GM18517 (cell line): Measurements from ENCODE around the gene PGA5.
"Not testable (repeated sequence)": the region's sequence is repeated elsewhere in the genome, so short reads cannot be mapped to it uniquely, and the experiment has no call there.

Experiments
- ATAC-seq: cut with Tn5 transposase; IDR thresholded peaks from one replicate; pipeline ENCODE4 v1.9.1; 2021; ENCODE audit warnings: mild to moderate bottlenecking, moderate library complexity; ENCODE audit not compliant: unreplicated experiment

PGA5 gene

DNA sequence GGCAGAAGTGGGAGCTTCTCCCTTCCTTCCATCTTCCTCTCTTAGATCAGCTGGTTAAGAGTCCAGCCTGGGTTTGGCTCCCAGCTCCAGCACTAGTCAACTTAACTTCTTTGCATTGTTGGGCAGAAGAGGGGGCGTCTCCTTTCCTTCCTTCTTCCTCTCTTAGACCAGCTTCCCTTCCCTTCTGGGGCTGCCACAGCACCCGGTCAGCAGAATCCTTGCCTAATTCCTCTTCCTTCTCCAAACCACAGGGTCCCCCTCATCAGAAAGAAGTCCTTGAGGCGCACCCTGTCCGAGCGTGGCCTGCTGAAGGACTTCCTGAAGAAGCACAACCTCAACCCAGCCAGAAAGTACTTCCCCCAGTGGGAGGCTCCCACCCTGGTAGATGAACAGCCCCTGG lies 18.3 kb upstream of the PGA5 start:
- not testable (repeated sequence) for ATAC-seq

DNA sequence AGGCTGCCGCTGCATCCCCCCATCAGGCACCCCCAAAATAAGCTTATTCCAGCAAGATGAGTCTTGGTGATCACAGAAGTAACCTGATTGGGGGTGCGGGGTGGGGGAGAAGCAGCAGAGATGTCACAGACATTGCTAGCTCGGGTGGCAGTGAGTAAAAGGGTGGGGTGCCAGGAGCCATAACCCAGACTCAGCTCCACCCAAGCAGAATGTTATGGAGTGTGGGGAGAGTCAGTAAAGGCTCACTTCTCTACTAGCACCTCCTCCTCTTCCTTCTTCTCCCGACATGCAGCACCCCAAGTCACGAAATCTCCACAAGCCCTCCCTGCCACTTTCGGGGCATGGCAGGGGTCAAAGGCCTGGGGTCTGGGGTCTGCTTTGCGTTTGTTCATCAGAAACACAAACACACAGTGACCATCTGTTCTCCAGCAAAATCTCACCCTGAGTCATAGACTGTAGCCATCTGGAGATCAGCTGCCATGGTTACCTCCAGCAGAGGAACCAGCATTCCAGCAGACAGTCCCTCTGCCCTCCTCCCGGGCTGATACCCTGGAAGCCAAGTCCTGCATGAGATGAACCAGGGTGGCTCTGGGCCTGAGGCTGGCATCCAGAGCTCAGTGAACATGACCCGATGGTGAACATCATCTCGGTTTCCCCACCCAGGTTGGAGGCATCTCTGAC lies 14.4 kb upstream of the PGA5 start:
- not testable (repeated sequence) for ATAC-seq

DNA sequence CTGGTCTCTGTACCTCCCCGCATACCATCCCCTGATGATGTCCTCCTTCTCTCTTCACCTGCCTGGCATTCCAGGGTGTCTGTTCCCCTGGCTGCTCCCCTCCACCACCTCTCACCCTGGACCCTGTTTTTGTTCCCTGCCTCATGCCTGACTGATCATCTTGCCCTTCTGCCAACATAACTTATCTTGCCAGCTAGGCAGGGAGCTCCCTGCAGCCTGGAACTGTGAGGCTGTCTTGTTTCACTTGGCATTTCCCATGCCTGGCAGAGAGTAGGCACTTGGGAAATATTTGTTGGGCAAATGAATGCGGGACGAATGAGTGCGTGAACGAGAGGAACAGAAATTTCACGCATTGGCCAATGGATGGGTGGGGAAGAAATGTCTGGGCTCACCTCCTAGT lies 11.5 kb upstream of the PGA5 start:
- ATAC-seq, result not testable (repeated sequence)

DNA sequence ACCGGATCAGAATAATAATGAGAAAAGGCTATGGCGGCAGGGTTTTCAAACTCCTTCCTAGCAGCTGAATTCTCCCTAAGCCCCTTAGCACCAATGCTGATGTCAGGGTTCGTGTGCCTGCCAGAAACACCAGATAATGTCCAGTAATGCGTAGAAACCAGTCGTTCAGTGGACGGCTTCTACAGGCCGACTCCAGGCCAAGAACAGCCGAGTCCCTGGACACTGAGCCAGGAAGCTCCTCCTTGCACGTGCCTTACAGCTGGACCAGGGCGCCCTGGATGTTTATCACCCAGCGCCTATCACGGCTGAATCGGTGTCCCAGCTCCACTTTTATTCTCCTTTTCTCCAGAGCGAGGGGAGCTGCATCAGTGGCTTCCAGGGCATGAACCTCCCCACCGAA lies 9.9 kb upstream of the PGA5 start:
- ATAC-seq, result not testable (repeated sequence)

DNA sequence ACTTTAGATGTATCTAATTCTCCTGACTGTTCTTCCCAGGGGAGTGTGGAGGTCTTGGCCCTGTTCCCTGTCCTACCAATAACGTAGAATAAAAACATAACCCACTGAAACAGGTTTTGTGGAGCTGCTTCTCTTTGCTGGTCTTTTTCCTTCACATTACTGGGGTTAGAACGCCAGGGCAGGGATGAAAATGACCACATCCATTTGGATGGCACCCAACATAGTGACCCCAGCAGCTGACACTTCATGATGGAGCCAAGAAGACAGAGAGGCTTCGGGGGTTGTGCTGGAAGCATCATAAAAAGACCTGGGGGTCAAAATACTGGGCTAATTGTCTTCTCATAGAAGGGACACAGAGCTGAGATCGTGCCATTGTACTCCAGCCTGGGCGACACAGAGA lies 9.4 kb upstream of the PGA5 start:
- not testable (repeated sequence) for ATAC-seq

DNA sequence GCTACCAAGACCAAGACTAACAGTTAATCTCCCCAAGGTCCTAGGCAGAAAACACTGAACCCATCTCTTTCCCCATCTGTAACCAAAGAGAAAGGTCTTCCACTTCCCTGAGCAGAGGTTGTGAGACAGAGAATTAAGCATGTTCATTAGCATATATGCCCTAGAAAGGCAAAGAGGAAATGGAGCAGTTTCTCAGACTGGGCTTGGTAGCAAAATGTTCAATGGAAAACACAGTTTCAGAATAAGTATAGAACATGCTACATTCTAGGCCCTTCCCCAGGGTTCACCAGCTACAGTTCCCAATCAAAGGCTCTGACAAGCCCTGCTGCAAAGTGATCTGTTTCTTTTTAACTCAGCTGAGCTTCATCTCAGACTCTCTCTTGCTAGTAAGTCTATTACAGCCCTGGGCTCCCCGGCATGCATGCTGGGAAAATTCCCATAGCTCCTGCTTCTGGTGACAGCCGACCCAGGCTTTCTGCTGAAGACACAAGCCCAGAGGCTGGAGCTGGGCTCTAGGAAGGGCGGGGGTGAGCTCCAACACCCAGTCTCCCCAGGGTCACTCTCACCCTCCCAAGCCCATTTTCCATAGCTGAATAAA lies 8.3 kb upstream of the PGA5 start:
- ATAC-seq, result not testable (repeated sequence)

DNA sequence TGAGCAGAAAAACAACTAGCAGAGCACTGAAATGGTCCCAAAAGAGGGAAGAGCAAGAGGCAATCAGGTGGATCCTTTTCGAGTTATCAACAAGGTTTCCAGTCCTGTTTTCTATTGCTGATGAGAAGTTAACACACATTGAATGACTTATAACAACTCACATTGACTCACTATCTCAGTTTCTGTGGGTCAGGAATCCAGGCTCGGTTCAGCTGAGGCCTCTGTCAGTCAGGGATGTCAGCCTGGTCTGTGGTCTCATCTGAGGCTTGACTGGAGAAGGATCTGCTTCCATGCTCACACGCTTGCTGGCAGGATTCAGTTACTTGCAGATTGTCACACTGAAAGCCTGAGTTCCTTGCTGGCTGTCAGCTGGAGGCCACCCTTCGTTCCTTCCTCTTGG lies 3.8 kb upstream of the PGA5 start:
- not testable (repeated sequence) for ATAC-seq

DNA sequence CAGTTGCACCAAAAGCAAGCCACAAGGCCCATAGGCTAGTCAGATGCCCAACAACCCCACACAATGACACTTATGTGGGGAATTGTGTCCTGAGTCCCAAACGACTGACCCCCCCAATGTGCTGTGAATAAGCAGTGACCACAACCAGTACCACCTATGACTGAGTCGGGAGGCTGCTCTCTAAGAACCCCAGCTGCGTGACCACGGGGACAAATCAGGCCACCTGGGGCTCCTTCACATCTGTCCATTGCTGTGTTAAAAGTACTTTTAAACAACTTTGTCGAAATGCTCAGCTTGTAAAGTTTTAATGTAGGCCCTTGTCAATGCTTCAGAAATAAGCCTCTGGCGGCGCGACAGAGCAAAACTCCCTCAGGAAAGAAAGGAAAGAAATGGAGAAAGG lies 687 bp upstream of the PGA5 start:
- not testable (repeated sequence) for ATAC-seq

DNA sequence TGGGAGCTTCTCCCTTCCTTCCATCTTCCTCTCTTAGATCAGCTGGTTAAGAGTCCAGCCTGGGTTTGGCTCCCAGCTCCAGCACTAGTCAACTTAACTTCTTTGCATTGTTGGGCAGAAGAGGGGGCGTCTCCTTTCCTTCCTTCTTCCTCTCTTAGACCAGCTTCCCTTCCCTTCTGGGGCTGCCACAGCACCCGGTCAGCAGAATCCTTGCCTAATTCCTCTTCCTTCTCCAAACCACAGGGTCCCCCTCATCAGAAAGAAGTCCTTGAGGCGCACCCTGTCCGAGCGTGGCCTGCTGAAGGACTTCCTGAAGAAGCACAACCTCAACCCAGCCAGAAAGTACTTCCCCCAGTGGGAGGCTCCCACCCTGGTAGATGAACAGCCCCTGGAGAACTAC lies 551 bp downstream of the PGA5 start:
- ATAC-seq, result not testable (repeated sequence)

DNA sequence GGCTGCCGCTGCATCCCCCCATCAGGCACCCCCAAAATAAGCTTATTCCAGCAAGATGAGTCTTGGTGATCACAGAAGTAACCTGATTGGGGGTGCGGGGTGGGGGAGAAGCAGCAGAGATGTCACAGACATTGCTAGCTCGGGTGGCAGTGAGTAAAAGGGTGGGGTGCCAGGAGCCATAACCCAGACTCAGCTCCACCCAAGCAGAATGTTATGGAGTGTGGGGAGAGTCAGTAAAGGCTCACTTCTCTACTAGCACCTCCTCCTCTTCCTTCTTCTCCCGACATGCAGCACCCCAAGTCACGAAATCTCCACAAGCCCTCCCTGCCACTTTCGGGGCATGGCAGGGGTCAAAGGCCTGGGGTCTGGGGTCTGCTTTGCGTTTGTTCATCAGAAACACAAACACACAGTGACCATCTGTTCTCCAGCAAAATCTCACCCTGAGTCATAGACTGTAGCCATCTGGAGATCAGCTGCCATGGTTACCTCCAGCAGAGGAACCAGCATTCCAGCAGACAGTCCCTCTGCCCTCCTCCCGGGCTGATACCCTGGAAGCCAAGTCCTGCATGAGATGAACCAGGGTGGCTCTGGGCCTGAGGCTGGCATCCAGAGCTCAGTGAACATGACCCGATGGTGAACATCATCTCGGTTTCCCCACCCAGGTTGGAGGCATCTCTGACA lies 4.4 kb downstream of the PGA5 start:
- not testable (repeated sequence) for ATAC-seq

DNA sequence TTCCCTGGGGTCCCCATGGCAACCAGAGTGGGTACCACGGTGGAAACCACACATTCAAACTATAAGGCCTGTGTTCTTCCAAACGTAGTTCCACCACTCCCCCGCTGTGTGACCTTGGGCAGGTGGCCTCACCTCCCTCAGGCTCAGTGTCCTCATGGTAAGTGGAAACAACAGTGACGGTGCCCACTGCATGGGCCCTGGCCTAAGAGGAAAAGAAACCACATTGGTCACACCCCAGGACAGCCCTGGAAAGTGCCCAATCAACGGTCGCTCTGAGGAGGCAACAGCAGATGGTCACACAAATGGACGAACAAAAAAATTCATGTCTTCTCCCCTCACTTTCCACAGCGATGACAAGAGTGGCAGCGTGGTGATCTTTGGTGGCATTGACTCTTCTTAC lies 7.1 kb downstream of the PGA5 start:
- not testable (repeated sequence) for ATAC-seq

DNA sequence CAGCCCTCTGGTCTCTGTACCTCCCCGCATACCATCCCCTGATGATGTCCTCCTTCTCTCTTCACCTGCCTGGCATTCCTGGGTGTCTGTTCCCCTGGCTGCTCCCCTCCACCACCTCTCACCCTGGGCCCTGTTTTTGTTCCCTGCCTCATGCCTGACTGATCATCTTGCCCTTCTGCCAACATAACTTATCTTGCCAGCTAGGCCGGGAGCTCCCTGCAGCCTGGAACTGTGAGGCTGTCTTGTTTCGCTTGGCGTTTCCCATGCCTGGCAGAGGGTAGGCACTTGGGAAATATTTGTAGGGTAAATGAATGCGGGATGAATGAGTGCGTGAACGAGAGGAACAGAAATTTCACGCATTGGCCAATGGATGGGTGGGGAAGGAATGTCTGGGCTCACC lies 8.2 kb downstream of the PGA5 start:
- ATAC-seq, result not testable (repeated sequence)

DNA sequence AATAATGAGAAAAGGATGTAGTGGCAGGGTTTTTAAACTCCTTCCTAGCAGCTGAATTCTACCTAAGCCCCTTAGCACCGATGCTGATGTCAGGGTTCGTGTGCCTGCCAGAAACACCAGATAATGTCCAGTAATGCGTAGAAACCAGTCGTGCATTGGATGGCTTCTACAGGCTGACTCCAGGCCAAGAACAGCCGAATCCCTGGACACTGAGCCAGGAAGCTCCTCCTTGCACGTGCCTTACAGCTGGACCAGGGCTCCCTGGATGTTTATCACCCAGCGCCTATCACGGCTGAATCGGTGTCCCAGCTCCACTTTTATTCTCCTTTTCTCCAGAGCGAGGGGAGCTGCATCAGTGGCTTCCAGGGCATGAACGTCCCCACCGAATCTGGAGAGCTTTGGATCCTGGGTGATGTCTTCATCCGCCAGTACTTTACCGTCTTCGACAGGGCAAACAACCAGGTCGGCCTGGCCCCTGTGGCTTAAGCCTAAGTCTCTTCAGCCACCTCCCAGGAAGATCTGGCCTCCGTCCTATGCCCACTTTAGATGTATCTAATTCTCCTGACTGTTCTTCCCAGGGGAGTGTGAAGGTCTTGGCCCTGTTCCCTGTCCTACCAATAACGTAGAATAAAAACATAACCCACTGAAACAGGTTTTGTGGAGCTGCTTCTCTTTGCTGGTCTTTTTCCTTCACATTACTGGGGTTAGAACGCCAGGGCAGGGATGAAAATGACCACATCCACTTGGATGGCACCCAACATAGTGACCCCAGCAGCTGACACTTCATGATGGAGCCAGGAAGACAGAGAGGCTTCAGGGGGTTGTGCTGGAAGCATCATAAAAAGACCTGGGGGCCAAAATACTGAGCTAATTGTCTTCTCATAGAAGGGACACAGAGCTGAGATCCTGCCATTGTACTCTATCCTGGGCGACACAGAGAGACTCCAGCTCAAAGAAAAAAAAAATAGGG lies 10.1 kb downstream of the PGA5 start:
- not testable (repeated sequence) for ATAC-seq

DNA sequence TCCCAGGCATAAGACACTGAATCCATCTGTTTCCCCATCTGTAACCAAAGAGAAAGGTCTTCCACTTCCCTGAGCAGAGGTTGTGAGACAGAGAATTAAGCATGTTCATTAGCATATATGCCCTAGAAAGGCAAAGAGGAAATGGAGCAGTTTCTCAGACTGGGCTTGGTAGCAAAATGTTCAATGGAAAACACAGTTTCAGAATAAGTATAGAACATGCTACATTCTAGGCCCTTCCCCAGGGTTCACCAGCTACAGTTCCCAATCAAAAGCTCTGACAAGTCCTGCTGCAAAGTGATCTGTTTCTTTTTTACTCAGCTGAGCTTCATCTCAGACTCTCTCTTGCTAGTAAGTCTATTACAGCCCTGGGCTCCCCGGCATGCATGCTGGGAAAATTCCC lies 11.4 kb downstream of the PGA5 start:
- ATAC-seq, result not testable (repeated sequence)

DNA sequence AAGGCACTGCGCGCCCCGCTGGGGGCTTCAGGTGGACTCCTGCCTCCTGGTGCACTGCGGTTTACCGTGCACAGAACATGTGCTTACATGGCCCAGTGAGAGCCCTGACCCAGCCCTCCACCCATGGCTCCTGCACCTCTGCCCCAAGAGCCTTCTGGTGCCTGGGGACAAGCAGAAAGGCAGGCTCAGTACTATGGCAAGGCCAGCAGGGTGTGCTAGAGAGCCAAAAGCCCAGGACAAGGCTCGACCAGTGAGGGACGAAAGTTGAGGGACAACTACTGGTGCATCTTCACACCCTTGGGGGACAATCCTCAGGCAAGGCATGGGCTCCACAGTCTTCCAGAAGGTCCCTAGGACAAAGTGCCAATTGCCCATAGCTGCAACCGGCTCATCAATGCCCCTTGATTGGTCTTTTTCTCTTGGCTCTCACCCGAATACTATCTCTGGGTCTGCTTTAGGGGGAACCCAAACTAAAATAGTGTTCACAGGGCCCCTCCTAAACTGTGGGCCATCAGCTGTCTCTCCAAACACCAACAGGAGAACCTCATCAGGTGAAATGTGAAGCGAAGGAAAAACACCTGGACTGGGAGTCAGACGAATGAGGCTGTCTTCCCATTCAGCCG lies 13.5 kb downstream of the PGA5 start:
- no peak for ATAC-seq

DNA sequence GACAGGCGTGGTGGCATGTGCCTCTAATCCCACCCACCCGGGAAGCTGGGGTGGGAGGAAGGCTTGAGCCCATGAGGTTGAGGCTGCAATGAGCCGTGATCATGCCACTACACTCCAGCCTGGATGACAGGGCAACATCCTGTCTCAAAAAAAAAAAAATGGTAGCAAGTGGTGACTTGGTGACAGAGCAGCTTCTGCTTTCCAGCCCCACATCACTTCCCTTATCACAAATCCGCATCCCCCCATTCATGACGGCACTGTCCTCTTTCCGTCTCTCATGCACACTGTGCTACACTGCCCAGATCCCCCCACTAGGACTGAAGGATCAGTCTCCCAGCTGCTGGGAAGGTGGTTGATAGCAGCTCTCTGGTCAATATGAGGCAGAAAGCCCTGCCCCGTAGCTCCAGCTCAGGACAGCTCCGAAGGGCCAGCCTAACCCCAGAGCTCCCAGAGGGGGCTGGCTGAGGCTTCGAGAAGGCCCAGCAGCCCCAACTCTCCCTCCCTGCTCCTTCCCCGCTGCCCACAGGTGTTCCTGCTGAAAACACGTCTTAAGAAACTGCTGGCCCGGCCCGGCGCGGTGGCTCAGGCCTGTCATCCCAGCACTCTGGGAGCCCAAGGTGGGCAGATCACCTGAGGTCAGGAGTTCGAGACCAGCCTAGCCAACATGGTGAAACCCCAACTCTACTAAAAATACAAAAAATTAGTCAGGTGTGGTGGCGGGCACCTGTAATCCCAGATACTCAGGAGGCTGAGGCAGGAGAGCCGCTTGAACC lies 15.9 kb downstream of the PGA5 start:
- ATAC-seq, result no peak

DNA sequence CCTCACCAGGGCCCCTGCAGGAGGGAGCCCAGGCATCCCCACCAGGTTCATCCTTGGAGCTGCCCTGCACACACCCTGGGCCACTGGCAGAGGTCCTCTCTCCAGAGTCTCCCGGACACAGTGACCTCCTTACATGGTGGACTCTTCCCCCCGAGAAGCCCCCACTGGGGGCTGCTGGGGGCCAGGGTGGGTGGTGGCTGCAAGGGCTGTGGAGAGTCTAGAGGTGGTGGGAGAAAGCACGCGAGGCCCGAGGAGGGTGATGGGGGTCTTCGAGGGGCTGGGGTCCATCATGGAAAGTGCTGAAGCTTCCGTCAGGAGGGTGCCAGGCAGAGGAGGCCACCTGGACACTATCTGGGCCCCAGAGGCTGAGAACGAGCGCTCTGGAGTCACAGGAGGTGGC lies 17.6 kb downstream of the PGA5 start:
- ATAC-seq, result no peak

DNA sequence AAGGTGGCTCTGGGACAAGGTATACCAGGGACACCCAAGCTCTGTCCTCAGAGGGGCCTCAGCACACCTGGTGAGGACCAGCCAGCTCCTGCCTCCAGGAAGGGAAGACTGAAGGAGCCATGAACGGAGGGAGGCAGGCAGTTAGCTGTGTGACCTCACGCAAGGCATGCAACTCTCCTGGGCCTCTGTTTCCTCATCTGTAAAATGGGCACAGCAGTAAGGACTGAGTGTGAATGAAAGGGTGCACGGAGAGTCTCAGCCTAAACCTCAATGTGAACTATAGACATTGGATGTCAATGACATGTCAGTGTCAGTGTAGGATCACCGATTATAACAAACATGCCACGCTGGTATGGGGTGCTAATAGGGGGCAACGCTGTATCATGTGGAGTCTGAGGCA lies 18.4 kb downstream of the PGA5 start:
- no peak for ATAC-seq

DNA sequence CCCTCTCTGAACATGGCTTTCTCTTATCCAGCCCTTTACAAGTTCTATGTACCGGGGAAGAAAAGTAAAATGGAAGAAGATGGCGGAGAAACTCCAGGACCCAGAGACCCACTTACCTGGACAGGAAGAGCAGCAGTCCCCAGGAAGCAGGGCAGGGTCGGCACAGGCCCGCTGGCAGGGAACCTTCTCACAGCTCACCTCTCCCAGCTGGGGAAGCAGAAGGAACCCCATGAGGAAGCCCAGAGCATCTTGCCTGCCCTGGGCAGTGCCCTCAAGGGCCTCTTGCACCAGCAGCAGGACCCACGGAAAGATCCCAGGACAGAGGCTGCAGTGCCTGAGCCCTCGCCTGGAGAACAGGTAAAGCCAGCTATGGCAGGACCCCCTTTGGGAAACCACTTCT lies 23.4 kb downstream of the PGA5 start:
- ATAC-seq, result no peak

DNA sequence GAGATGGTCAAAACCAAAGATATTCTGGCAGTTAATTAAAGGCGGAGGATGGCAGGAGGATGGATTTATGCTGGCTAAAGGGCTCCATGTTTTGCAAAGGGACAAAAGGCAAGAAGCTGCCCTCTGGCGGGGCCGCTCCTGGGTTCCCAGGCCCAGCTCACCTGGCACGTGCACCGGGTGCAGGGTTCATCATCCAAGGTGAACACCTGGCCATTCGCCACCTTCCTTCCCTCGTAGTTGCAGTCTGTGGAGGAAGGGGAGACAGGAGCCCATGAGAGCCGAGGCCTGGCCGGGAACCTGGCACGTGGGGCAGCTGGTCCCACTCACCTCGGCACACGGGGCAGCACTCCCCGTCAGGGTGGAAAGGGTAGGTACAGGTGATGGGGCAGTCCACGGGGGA lies 23.8 kb downstream of the PGA5 start:
- ATAC-seq, result no peak
